Activated B cell treated with CpG ODN at 0.5 μM for 24 hours (primary cell): ENCODE data around the gene SBSN. TPM values are rescaled to one million over a fixed set of nuclear protein-coding genes. Genes with fewer than 3 reads are reported as not detected.

Experiments
- ATAC-seq: fragments of 200-7000 bp; cut with Tn5 transposase; one replicate; pipeline ENCODE4 v1.10.0; 2021; ENCODE audit warnings: low read depth, mild to moderate bottlenecking, moderate library complexity
- CTCF ChIA-PET: fragments of 350-600 bp; sonication (Branson Sonifier 250); formaldehyde crosslinking; loops from one replicate; lab custom pipeline; 2021; ENCODE audit warnings: antibody characterized with exemption; lab: Charles Lee
- POLR2A ChIA-PET: fragments of 350-600 bp; sonication (Branson Sonifier 250); formaldehyde crosslinking; loops from one replicate; lab custom pipeline; 2021; ENCODE audit warnings: antibody characterized with exemption; lab: Charles Lee
- DNase-seq: peaks from one replicate; pipeline ENCODE4 v3.0.0; 2022
- H3K27ac Mint-ChIP-seq: one replicate; pipeline ENCODE4 v1.8.0; 2020; ENCODE audit warnings: mixed read lengths
- H3K27me3 Mint-ChIP-seq: one replicate; pipeline ENCODE4 v1.8.0; 2021; ENCODE audit warnings: mixed read lengths
- H3K36me3 Mint-ChIP-seq: one replicate; pipeline ENCODE4 v1.8.0; 2021; ENCODE audit warnings: low read depth, mixed read lengths
- H3K4me1 Mint-ChIP-seq: one replicate; pipeline ENCODE4 v1.8.0; 2021; ENCODE audit warnings: mixed read lengths
- H3K4me3 Mint-ChIP-seq: one replicate; pipeline ENCODE4 v1.8.0; 2020; ENCODE audit warnings: mild to moderate bottlenecking, mixed read lengths
- H3K9me3 Mint-ChIP-seq: one replicate; pipeline ENCODE4 v1.8.0; 2020; ENCODE audit warnings: mixed read lengths
- CTCF ChIP-seq: fragments of 200-600 bp; IDR thresholded peaks from one replicate; pipeline ENCODE4 v1.8.0; 2022; ENCODE audit warnings: antibody characterized with exemption, mild to moderate bottlenecking
- intact Hi-C: fragments of 100-400 bp; cut with micrococcal nuclease; formaldehyde crosslinking; loops from one replicate; pipeline ENCODE4 v1.15.1; 2024
- total RNA-seq: library from RNA; stranded (reverse); gene quantifications from 2 replicates; pipeline ENCODE4 v1.2.3, GENCODE V29; 2022

Gene SBSN
- total RNA-seq, 1 donor from 2014 or later: not detected

GRCh38 chr19:35518313-35518712 lies 9.8 kb downstream of the SBSN start:
- Mint-ChIP-seq H3K9me3 (no peaks in the 10 kb centered on the region), H3K4me1 (no peaks in the 10 kb centered on the region), H3K27me3 (peaks cover 24% of the 10 kb centered on the region), H3K4me3 (no peak overlapping the region), H3K36me3 (no peaks in the 10 kb centered on the region), H3K27ac (no peak overlapping the region)
- TF ChIP-seq CTCF: no peak
- POLR2A ChIA-PET: no interaction called here
- CTCF ChIA-PET: no interaction called here
- intact Hi-C loops: no loop called here
- DNase-seq (no peak), ATAC-seq (no peak)

GRCh38 chr19:35517342-35517741 lies 10.8 kb downstream of the SBSN start:
- Mint-ChIP-seq H3K4me3 (no peak overlapping the region), H3K36me3 (no peaks in the 10 kb centered on the region), H3K27ac (no peak overlapping the region), H3K9me3 (no peaks in the 10 kb centered on the region), H3K27me3 (peaks cover 28% of the 10 kb centered on the region), H3K4me1 (no peaks in the 10 kb centered on the region)
- intact Hi-C loops: no loop called here
- TF ChIP-seq CTCF: no peak
- ATAC-seq (no peak), DNase-seq (no peak)
- ChIA-PET CTCF (no interaction called here), POLR2A (no interaction called here)

GRCh38 chr19:35516310-35516709 lies 11.8 kb downstream of the SBSN start:
- DNase-seq (no peak), ATAC-seq (no peak)
- no peaks in the 10 kb centered on the region for H3K9me3 Mint-ChIP-seq
- no peak for TF ChIP-seq CTCF
- H3K27me3 Mint-ChIP-seq: peaks cover 34% of the 10 kb centered on the region
- no peak overlapping the region for H3K4me3 Mint-ChIP-seq
- H3K36me3 Mint-ChIP-seq: no peaks in the 10 kb centered on the region
- no peaks in the 10 kb centered on the region for H3K4me1 Mint-ChIP-seq
- POLR2A ChIA-PET: interaction anchor here (1.8 kb wide), 1 partner anchor 24 kb away, joined by 4 read pairs; no protein-coding TSS in a partner anchor
- intact Hi-C loops: no loop called here
- H3K27ac Mint-ChIP-seq: no peak overlapping the region
- CTCF ChIA-PET: no interaction called here

GRCh38 chr19:35514282-35514809 lies 13.8 kb downstream of the SBSN start:
- TF ChIP-seq CTCF: no peak
- ChIA-PET CTCF (interaction anchor here (1.6 to 1.8 kb wide), 2 partner anchors 19 to 77 kb away, joined by 3 to 4 read pairs; no protein-coding TSS in a partner anchor), POLR2A (interaction anchor here (1.8 kb wide), 1 partner anchor 26 kb away, joined by 4 read pairs; no protein-coding TSS in a partner anchor)
- H3K4me1 Mint-ChIP-seq: peaks cover 15% of the 10 kb centered on the region
- H3K9me3 Mint-ChIP-seq: no peaks in the 10 kb centered on the region
- no peaks in the 10 kb centered on the region for H3K36me3 Mint-ChIP-seq
- no peak for ATAC-seq
- no peak overlapping the region for H3K27ac Mint-ChIP-seq
- no peak for DNase-seq
- intact Hi-C loops: no loop called here
- H3K4me3 Mint-ChIP-seq: no peak overlapping the region
- peaks cover 42% of the 10 kb centered on the region for H3K27me3 Mint-ChIP-seq

GRCh38 chr19:35513628-35514281 lies 14.4 kb downstream of the SBSN start, which contains the start of gene DMKN:
Gene DMKN (minus strand): TSS chr19:35513649. CDS start chr19:35513475, 174 bp downstream.
- Mint-ChIP-seq H3K9me3 (no peaks in the 10 kb centered on the region), H3K27me3 (peaks cover 41% of the 10 kb centered on the region), H3K4me3 (no peak within 1 kb of the TSS), H3K27ac (no peak within 1 kb of the TSS), H3K4me1 (peaks cover 17% of the 10 kb centered on the region), H3K36me3 (no peaks in the 10 kb centered on the region)
- no peak for DNase-seq
- intact Hi-C loops: no loop called here
- no peak for ATAC-seq
- TF ChIP-seq CTCF: no peak
- ChIA-PET POLR2A (no interaction called here), CTCF (interaction anchor here (1.6 kb wide), 1 partner anchor 78 kb away, joined by 3 read pairs; no protein-coding TSS in a partner anchor)
